Right atrium auricular region (tissue), 2 donors: ENCODE data around the gene CRYGB. TPM values are rescaled to one million over a fixed set of nuclear protein-coding genes. Genes with fewer than 3 reads are reported as not detected.
"Not testable (repeated sequence)": the region's sequence is repeated elsewhere in the genome, so short reads cannot be mapped to it uniquely, and the experiment has no call there.

ENCODE experiments used
- DNase-seq: peaks from one replicate; pipeline ENCODE4 v3.0.0-alpha.2; 2019; ENCODE audit warnings: low spot score
- H3K27ac ChIP-seq, 2 donors: fragments of 200-600 bp; sonication (generic); 1 replicate in 1 of 2; 2 replicates in 1 of 2; pipeline ENCODE4 v1.5.1; 2016 to 2019
- H3K27me3 ChIP-seq, 2 donors: fragments of 200-600 bp; sonication (generic); one replicate each; pipeline versions ENCODE4 v1.5.1 to v1.6.0; 2017 to 2019
- H3K36me3 ChIP-seq: fragments of 200-600 bp; sonication (generic); one replicate; pipeline ENCODE4 v1.5.1; 2016
- H3K4me1 ChIP-seq, 2 donors: fragments of 200-600 bp; sonication (generic); one replicate each; pipeline versions ENCODE4 v1.5.1 to v1.6.0; 2017 to 2019
- H3K4me3 ChIP-seq, 2 donors: fragments of 200-600 bp; sonication (generic); 1 replicate in 1 of 2; 2 replicates in 1 of 2; pipeline ENCODE4 v1.5.1; 2017 to 2019; ENCODE audit warnings: mild to moderate bottlenecking in 1 of 2, moderate library complexity in 1 of 2
- H3K9me3 ChIP-seq, 2 donors: fragments of 200-600 bp; sonication (generic); one replicate each; pipeline ENCODE4 v1.5.1; 2019
- CTCF ChIP-seq, 2 donors: fragments of 200-600 bp; sonication (generic); IDR thresholded peaks; one replicate each; pipeline ENCODE4 v1.5.1; 2019; ENCODE audit warnings: antibody characterized with exemption in 2 of 2
- total RNA-seq, 2 donors: library from RNA; depleted of rRNA; stranded (reverse); fragments of >200 nt; gene quantifications; one replicate each; pipeline ENCODE4 v1.1.0, GENCODE V29; 2016

CRYGB gene
- total RNA-seq, 2 donors from 2014 or later = not detected

GRCh38 chr2:208142240-208142924 lies 3.6 kb downstream of the CRYGB start:
- no peak for TF ChIP-seq CTCF (IDR thresholded peaks at IDR 0.05)
- Histone ChIP-seq H3K36me3 (no peaks in the 10 kb centered on the region), H3K9me3 (no peaks in the 10 kb centered on the region), H3K27me3 (no peaks in the 10 kb centered on the region), H3K27ac (no peak overlapping the region), H3K4me3 (no peak overlapping the region), H3K4me1 (no peaks in the 10 kb centered on the region)
- DNase-seq = no peak

GRCh38 chr2:208139447-208139846 lies 6.5 kb downstream of the CRYGB start:
- no peak for DNase-seq
- Histone ChIP-seq H3K9me3 (no peaks in the 10 kb centered on the region), H3K27me3 (no peaks in the 10 kb centered on the region), H3K36me3 (no peaks in the 10 kb centered on the region), H3K4me1 (no peaks in the 10 kb centered on the region), H3K4me3 (no peak overlapping the region), H3K27ac (no peak overlapping the region)
- TF ChIP-seq CTCF (IDR thresholded peaks at IDR 0.05) = no peak

GRCh38 chr2:208138334-208138733 lies 7.6 kb downstream of the CRYGB start:
- H3K4me1 ChIP-seq, H3K36me3 ChIP-seq: not testable (repeated sequence)

GRCh38 chr2:208136716-208137094 lies 9.3 kb downstream of the CRYGB start:
- DNase-seq = no peak
- H3K27ac ChIP-seq = no peak overlapping the region
- no peaks in the 10 kb centered on the region for H3K9me3 ChIP-seq
- no peaks in the 10 kb centered on the region for H3K27me3 ChIP-seq
- TF ChIP-seq CTCF (IDR thresholded peaks at IDR 0.05) = no peak
- no peak overlapping the region for H3K4me3 ChIP-seq
- no peaks in the 10 kb centered on the region for H3K4me1 ChIP-seq
- H3K36me3 ChIP-seq = no peaks in the 10 kb centered on the region

More at GRCh38 chr2:208138334-208138733, 7.6 kb downstream of the CRYGB start:
- H3K27me3 ChIP-seq, DNase-seq, H3K9me3 ChIP-seq, H3K4me3 ChIP-seq, H3K27ac ChIP-seq: not testable (repeated sequence)

GRCh38 chr2:208135794-208136715 lies 9.9 kb downstream of the CRYGB start:
- no peak for DNase-seq

More at GRCh38 chr2:208135794-208136715, 9.9 kb downstream of the CRYGB start:
- H3K36me3 ChIP-seq = no peaks in the 10 kb centered on the region
- H3K27me3 ChIP-seq = no peaks in the 10 kb centered on the region
- no peak overlapping the region for H3K27ac ChIP-seq
- no peak overlapping the region for H3K4me3 ChIP-seq
- H3K9me3 ChIP-seq = no peaks in the 10 kb centered on the region
- H3K4me1 ChIP-seq = no peaks in the 10 kb centered on the region
- TF ChIP-seq CTCF (IDR thresholded peaks at IDR 0.05) = no peak
